ENCODE measurements around the gene TAF1D. TPM values are rescaled to one million over a fixed set of nuclear protein-coding genes. Genes with fewer than 3 reads are reported as not detected.

The TAF1D gene
- total and polyA plus RNA-seq, 10 of the 15 experiments (the other 5 are each of a cell fraction or from before 2014, with no cell fraction given): 101 to 314 (median 199) TPM

GRCh38 chr11:93700830-93701229 is 40.5 kb downstream of the TAF1D start (continued):
- TF ChIP-seq MEF2B (IDR thresholded peaks at IDR 0.05; ENCODE audit: partially characterized antibody, poor library complexity, severe bottlenecking) (no peak), ZNF207 (IDR thresholded peaks at IDR 0.05; ENCODE audit: borderline replicate concordance) (no peak), JUNB (IDR thresholded peaks at IDR 0.05) (no peak), BHLHE40 (IDR thresholded peaks at IDR 0.05; ENCODE audit: borderline replicate concordance in 1 of 2, low read depth in 2 of 2, low read length in 1 of 2) (no peak), ZNF384 (IDR thresholded peaks at IDR 0.05; ENCODE audit: borderline replicate concordance, low read depth, low read length) (no peak), CEBPB (IDR thresholded peaks at IDR 0.05; ENCODE audit: borderline replicate concordance in 1 of 2, low read depth in 2 of 2, low read length in 2 of 2) (no peak), BCLAF1 (IDR thresholded peaks at IDR 0.05) (no peak), HDGF (IDR thresholded peaks at IDR 0.05) (no peak), RAD51 (IDR thresholded peaks at IDR 0.05) (no peak), POLR2AphosphoS2 (IDR thresholded peaks at IDR 0.05; ENCODE audit: low read depth, low read length) (no peak), PBX3 (IDR thresholded peaks at IDR 0.05; ENCODE audit: insufficient replicate concordance, low read depth, low read length) (no peak), ZNF622 (IDR thresholded peaks at IDR 0.05) (no peak), BCL3 (IDR thresholded peaks at IDR 0.05; ENCODE audit: borderline replicate concordance, insufficient read depth, low read depth, low read length, poor library complexity, severe bottlenecking) (no peak), SUPT20H (IDR thresholded peaks at IDR 0.05; ENCODE audit: borderline replicate concordance, control insufficient read depth, low read depth, low read length) (no peak)

All from GM12878 (cell line).